Right lobe of liver (tissue), 4 donors: ENCODE data around the gene MEOX1.

Experiments used
- CTCF ChIP-seq, 4 donors: fragments of 200-600 bp in 3 of 4; fragments of 450-650 bp in 1 of 4; IDR thresholded peaks; one replicate each; pipeline versions ENCODE4 v1.5.1 to v1.8.0; 2016 to 2022; ENCODE audit warnings: antibody characterized with exemption in 4 of 4, mild to moderate bottlenecking in 2 of 4
- POLR2A ChIP-seq: fragments of 450-650 bp; IDR thresholded peaks from one replicate; pipeline ENCODE4 v1.6.1; 2017; ENCODE audit warnings: antibody characterized with exemption, mild to moderate bottlenecking
- donor health status: DM: no; HTN: no; CAD: no.
- donor health status: DM: no; HTN: no; CAD: no.
- donor health status: DM: no; HTN: yes; CAD: no.

- TF ChIP-seq CTCF (IDR thresholded peaks at IDR 0.05) (no peak), POLR2A (no peak)
These were observed 44.9 kb downstream of the MEOX1 start for GRCh38 chr17:43616852-43617251.
